Activated CD4-positive, CD25-positive, alpha-beta regulatory T cell (primary cell): ENCODE data around the gene KRTAP5-9.
"Not testable (repeated sequence)": the region's sequence is repeated elsewhere in the genome, so short reads cannot be mapped to it uniquely, and the experiment has no call there.

Experiments
- DNase-seq, 4 experiments: peaks; one replicate each; lab custom pipeline; 2025; lab: John Stamatoyannopoulos, UW

The KRTAP5-9 gene

GRCh38 chr11:71548120-71548519 is at the start of gene KRTAP5-9:
Gene KRTAP5-9, plus strand, starts transcription at chr11:71548420. Its CDS starts 238 bp downstream, at chr11:71548658.
- no peak for DNase-seq

GRCh38 chr11:71499125-71499524 is 49.1 kb upstream of the KRTAP5-9 start:
- DNase-seq = no peak

GRCh38 chr11:71499546-71499945 is 48.7 kb upstream of the KRTAP5-9 start:
- no peak for DNase-seq

GRCh38 chr11:71500601-71501021 is 47.6 kb upstream of the KRTAP5-9 start:
- DNase-seq = no peak

GRCh38 chr11:71501071-71501985 is 46.9 kb upstream of the KRTAP5-9 start:
- no peak for DNase-seq

GRCh38 chr11:71502026-71502425 is 46.2 kb upstream of the KRTAP5-9 start:
- DNase-seq = no peak

GRCh38 chr11:71502871-71503435 is 45.3 kb upstream of the KRTAP5-9 start:
- DNase-seq = no peak

GRCh38 chr11:71504531-71504930 is 43.7 kb upstream of the KRTAP5-9 start:
- DNase-seq = no peak

GRCh38 chr11:71505001-71505400 is 43.2 kb upstream of the KRTAP5-9 start:
- no peak for DNase-seq

GRCh38 chr11:71505781-71506180 is 42.4 kb upstream of the KRTAP5-9 start:
- DNase-seq = no peak

- DNase-seq = no peak
Observed at GRCh38 chr11:71507102-71507501, 41.1 kb upstream of the KRTAP5-9 start.

- DNase-seq = no peak
Observed at GRCh38 chr11:71518506-71519471, 29.4 kb upstream of the KRTAP5-9 start.

GRCh38 chr11:71519546-71519945 is 28.7 kb upstream of the KRTAP5-9 start:
- no peak for DNase-seq

- no peak for DNase-seq
Observed at GRCh38 chr11:71525188-71525937, 22.9 kb upstream of the KRTAP5-9 start.

- DNase-seq = no peak
Observed at GRCh38 chr11:71525938-71526495, 22.2 kb upstream of the KRTAP5-9 start.

GRCh38 chr11:71526796-71527575 is 21.2 kb upstream of the KRTAP5-9 start, which contains the start of gene KRTAP5-7:
Gene KRTAP5-7, plus strand, starts transcription at chr11:71527267. Its CDS starts 34 bp downstream, at chr11:71527301.
- not testable (repeated sequence) for DNase-seq

- no peak for DNase-seq
Observed at GRCh38 chr11:71527576-71528210, 20.5 kb upstream of the KRTAP5-9 start.

- no peak for DNase-seq
Observed at GRCh38 chr11:71530602-71531001, 17.6 kb upstream of the KRTAP5-9 start.

GRCh38 chr11:71532036-71532610 is 16.1 kb upstream of the KRTAP5-9 start:
- no peak for DNase-seq
